ENCODE results near the gene WWOX.

- TF ChIP-seq MXI1 (conservative IDR thresholded peaks at IDR 0.05; ENCODE audit: poor library complexity, severe bottlenecking) (no peak), CTCF (IDR thresholded peaks at IDR 0.05; ENCODE audit: poor library complexity, severe bottlenecking) (no peak), EZH2 (IDR thresholded peaks at IDR 0.05; ENCODE audit: borderline replicate concordance, insufficient read depth, low read length, poor library complexity, severe bottlenecking) (no peak), EP300 (conservative IDR thresholded peaks at IDR 0.05; ENCODE audit: poor library complexity, severe bottlenecking) (no peak), SMC3 (conservative IDR thresholded peaks at IDR 0.05; ENCODE audit: poor library complexity) (no peak), REST (IDR thresholded peaks at IDR 0.05; ENCODE audit: borderline replicate concordance) (no peak), POLR2AphosphoS5 (IDR thresholded peaks at IDR 0.05) (no peak)
These were observed 1010.3 kb downstream of the WWOX start for GRCh38 chr16:79109771-79110170.

Measured in neural cell (in vitro differentiated cells).